ENCODE data around the gene RFX7.

RFX7 gene

DNA sequence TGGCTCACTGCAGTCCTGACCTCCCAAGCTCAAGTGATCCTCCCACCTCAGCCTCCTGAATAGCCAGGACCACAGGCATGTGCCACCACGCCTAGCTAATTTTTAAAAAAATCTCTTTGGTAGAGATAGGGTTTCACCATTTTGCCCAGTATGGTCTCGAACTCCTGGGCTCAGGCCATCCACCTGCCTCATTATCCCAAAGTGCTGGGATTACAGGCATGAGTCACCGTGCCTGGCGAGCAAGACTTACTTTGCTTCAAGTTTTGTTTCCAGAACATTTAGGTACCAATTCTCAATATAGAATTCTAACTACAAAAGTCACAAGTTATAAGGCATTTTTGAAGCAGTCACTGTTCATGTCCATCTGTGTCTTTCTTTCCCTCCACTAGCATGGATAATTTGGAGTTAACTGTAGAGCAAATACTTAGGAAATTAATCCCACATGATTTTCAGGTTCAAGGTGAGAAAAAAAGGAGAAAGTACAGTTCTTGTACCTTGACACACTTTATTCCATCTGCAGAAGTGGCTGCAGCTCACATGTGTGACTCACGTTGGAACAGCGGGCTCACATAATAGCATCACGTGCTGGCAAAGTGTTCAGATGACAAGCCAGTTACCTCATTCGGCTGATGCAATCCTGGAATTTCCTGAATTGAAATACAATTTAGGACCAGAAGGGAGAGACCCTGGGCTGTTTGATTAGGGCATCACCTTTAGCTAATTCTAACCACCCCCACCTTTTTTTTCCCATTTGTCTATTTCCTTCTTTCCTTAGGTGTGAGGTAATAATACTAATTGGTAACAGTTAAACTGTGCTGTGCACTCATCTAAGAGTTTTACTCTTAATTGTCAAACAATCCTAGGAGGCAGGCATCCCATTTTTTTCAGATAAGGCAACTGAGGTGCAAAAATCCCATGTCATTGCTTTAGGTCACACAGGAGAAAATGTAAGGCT lies 203.3 kb downstream of the RFX7 start:
- TF ChIP-seq, protein P1, sequence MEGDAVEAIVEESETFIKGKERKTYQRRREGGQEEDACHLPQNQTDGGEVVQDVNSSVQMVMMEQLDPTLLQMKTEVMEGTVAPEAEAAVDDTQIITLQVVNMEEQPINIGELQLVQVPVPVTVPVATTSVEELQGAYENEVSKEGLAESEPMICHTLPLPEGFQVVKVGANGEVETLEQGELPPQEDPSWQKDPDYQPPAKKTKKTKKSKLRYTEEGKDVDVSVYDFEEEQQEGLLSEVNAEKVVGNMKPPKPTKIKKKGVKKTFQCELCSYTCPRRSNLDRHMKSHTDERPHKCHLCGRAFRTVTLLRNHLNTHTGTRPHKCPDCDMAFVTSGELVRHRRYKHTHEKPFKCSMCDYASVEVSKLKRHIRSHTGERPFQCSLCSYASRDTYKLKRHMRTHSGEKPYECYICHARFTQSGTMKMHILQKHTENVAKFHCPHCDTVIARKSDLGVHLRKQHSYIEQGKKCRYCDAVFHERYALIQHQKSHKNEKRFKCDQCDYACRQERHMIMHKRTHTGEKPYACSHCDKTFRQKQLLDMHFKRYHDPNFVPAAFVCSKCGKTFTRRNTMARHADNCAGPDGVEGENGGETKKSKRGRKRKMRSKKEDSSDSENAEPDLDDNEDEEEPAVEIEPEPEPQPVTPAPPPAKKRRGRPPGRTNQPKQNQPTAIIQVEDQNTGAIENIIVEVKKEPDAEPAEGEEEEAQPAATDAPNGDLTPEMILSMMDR (IDR thresholded peaks at IDR 0.05; ENCODE audit: control extremely low read depth, extremely low read depth, low read depth, missing control alignments): no peak
- POLR2A ChIA-PET: no interaction called here

DNA sequence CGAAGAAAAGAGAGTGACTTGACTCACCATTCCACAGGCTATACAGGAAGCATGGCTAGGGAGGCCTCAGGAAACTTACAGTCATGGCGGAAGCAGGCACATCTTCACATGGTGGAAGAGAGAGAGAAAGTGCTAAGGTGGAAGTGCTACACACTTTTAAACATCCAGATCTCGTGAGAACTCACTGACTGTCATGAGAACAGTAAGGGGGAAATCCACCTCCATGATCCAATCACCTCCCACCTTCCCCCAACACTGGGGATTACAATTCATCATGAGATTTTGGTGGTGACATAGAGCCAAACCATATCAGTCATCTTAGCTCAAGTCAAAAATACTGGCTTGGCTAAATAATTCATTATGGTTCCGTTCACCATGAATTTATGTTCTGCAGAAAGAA lies 205.0 kb downstream of the RFX7 start:
- TF ChIP-seq, protein P1 (IDR thresholded peaks at IDR 0.05; ENCODE audit: control extremely low read depth, extremely low read depth, low read depth, missing control alignments): no peak
- CTCF ChIA-PET: no interaction called here
- POLR2A ChIA-PET: no interaction called here
- DNase-seq (ENCODE audit: extremely low spot score): no peak

More for the DNA sequence above, 203.3 kb downstream of the RFX7 start:
- DNase-seq (ENCODE audit: extremely low spot score): no peak
- CTCF ChIA-PET: interaction anchor here (0.7 to 1.6 kb wide), 3 partner anchors 12 to 15 kb away, joined by 3 to 8 read pairs (median 4); no protein-coding TSS in a partner anchor

DNA sequence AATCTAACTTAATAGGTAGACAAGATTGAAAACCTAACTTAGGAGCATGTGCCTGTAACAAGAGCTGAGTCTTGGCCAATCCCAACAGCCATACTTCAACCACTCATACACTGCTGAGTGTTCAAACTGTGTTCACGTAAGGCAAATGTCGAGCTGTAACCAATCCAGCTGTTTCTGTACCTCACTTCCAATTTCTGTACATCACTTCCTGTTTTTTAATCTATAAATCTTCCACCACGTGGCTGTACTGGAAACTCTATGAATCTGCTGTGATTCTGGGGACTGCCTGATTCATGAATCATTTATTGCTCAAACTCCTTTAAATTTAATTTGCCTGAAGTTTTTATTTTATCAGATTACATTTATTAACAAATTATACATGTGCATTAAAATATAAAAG lies 205.7 kb downstream of the RFX7 start:
- POLR2A ChIA-PET: no interaction called here
- TF ChIP-seq, protein P1 (IDR thresholded peaks at IDR 0.05; ENCODE audit: control extremely low read depth, extremely low read depth, low read depth, missing control alignments): no peak
- CTCF ChIA-PET: no interaction called here
- DNase-seq (ENCODE audit: extremely low spot score): no peak
